GM12892 (cell line): Measurements from ENCODE around the gene CDC73.

Source experiments
- POLR2A ChIP-seq: IDR thresholded peaks from 2 replicates; pipeline ENCODE4 v1.6.1; 2011; ENCODE audit warnings: low read depth, low read length, control low read depth
- POLR2AphosphoS5 ChIP-seq: IDR thresholded peaks from 2 replicates; pipeline ENCODE4 v1.6.1; 2011; ENCODE audit warnings: low read depth, low read length, control low read depth
- TAF1 ChIP-seq: IDR thresholded peaks from 2 replicates; pipeline ENCODE4 v1.6.1; 2011; ENCODE audit warnings: low read depth, mild to moderate bottlenecking, control low read depth, low read length, borderline replicate concordance

- TF ChIP-seq POLR2A (no peak), POLR2AphosphoS5 (no peak), TAF1 (no peak)
Observed at GRCh38 chr1:193109619-193110018, 12.2 kb upstream of the CDC73 start.
